HEK293T (cell line): ENCODE measurements around the gene FOXQ1.

Experiments used
- CTCF ChIA-PET: fragments of 350-600 bp; formaldehyde crosslinking; extraction: SDS; loops from one replicate; lab custom pipeline; 2021; ENCODE audit warnings: antibody characterized with exemption, inconsistent platforms; lab: Yijun Ruan, JAX
- POLR2A ChIA-PET: fragments of 350-600 bp; formaldehyde crosslinking; extraction: SDS; loops from one replicate; lab custom pipeline; 2020; ENCODE audit warnings: antibody characterized with exemption, inconsistent platforms; lab: Yijun Ruan, JAX
- DNase-seq: peaks from one replicate; pipeline ENCODE4 v3.0.0; 2012; ENCODE audit warnings: mixed read lengths; ENCODE audit errors: extremely low spot score
- ARNT ChIP-seq: fragments of 450-650 bp; IDR thresholded peaks from 2 replicates; pipeline ENCODE4 v1.6.1; 2017; ENCODE audit warnings: mild to moderate bottlenecking
- BHLHE40 ChIP-seq: fragments of 450-650 bp; IDR thresholded peaks from 2 replicates; pipeline ENCODE4 v1.6.1; 2016; ENCODE audit warnings: mild to moderate bottlenecking, moderate library complexity, borderline replicate concordance
- CTBP1 ChIP-seq: fragments of 450-650 bp; IDR thresholded peaks from 2 replicates; pipeline ENCODE4 v1.6.1; 2016; ENCODE audit warnings: borderline replicate concordance
- ELF4 ChIP-seq: fragments of 450-650 bp; IDR thresholded peaks from 2 replicates; pipeline ENCODE4 v1.6.1; 2017; ENCODE audit warnings: antibody characterized with exemption
- FOXA1 ChIP-seq: fragments of 450-650 bp; IDR thresholded peaks from 2 replicates; pipeline ENCODE4 v1.6.1; 2016; ENCODE audit warnings: mild to moderate bottlenecking
- FOXK2 ChIP-seq: fragments of 450-650 bp; IDR thresholded peaks from 2 replicates; pipeline ENCODE4 v1.6.1; 2016; ENCODE audit warnings: mild to moderate bottlenecking
- FOXM1 ChIP-seq: fragments of 450-650 bp; IDR thresholded peaks from 2 replicates; pipeline ENCODE4 v1.6.1; 2017; ENCODE audit warnings: mild to moderate bottlenecking, borderline replicate concordance
- HDGF ChIP-seq: fragments of 450-650 bp; IDR thresholded peaks from 2 replicates; pipeline ENCODE4 v1.6.1; 2017; ENCODE audit warnings: antibody characterized with exemption, borderline replicate concordance
- L3MBTL2 ChIP-seq: fragments of 450-650 bp; conservative IDR thresholded peaks from 2 replicates; pipeline ENCODE4 v1.6.1; 2016; ENCODE audit warnings: mild to moderate bottlenecking
- LEF1 ChIP-seq: fragments of 450-650 bp; IDR thresholded peaks from 2 replicates; pipeline ENCODE4 v1.6.1; 2017; ENCODE audit warnings: mild to moderate bottlenecking, borderline replicate concordance
- NFRKB ChIP-seq: fragments of 450-650 bp; IDR thresholded peaks from 2 replicates; pipeline ENCODE4 v1.6.1; 2016; ENCODE audit warnings: mild to moderate bottlenecking, moderate library complexity
- PKNOX1 ChIP-seq: fragments of 450-650 bp; IDR thresholded peaks from 2 replicates; pipeline ENCODE4 v1.6.1; 2016
- SP1 ChIP-seq: fragments of 450-650 bp; IDR thresholded peaks from 2 replicates; pipeline ENCODE4 v1.6.1; 2017
- SUZ12 ChIP-seq: fragments of 450-650 bp; IDR thresholded peaks from 2 replicates; pipeline ENCODE4 v1.6.1; 2016; ENCODE audit warnings: mild to moderate bottlenecking
- TARDBP ChIP-seq: fragments of 450-650 bp; IDR thresholded peaks from 2 replicates; pipeline ENCODE4 v1.6.1; 2016
- ZNF384 ChIP-seq: fragments of 450-650 bp; IDR thresholded peaks from 2 replicates; pipeline ENCODE4 v1.6.1; 2016

Gene FOXQ1

GRCh38 chr6:1267057-1267732 is 44.7 kb upstream of the FOXQ1 start:
- ChIA-PET CTCF (no interaction called here), POLR2A (no interaction called here)
- DNase-seq: no peak
- TF ChIP-seq SP1 (no peak), ZNF384 (no peak), FOXA1 (no peak), L3MBTL2 (no peak), PKNOX1 (no peak)

- no peak for DNase-seq
These were observed 43.8 kb upstream of the FOXQ1 start for GRCh38 chr6:1267790-1268762.

DNA sequence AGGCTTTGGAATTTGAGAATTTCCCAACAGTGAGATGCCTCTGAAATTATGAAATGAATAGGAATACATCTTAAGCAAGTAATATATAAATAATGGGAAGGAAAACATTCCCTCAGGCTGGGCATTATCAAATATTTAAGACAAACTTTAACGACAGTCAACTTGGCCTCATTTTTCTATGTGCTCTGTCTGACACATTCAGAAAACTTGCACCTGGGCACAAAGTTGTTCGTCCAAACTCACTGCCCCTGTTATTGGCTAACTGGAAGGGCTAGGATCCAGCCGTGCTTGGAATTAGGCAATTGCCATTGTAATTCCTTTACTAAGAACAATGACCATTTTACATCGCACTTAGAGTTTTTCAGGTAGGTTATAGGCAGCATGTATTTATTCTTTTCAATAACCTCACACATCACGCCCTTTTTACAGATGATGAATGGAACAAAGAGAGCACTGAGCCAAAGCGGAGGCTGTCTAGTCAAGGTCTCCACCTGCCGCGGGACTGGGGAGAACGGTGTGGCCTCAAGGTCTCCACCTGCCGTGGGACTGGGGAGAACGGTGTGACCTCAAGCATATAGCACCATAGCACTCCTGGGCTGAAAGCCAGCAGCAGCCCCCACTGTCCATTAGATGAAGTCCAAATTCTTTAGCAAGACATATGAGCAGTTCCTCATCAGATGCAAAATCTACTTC is 40.7 kb upstream of the FOXQ1 start:
- CTCF ChIA-PET: no interaction called here
- DNase-seq: no peak
- POLR2A ChIA-PET: no interaction called here
- TF ChIP-seq ARNT (no peak), FOXM1 (no peak), NFRKB (no peak), SP1 (no peak), PKNOX1 (no peak), ZNF384 (no peak), TARDBP (no peak), FOXK2 (no peak), ELF4 (no peak), L3MBTL2 (no peak)

More at GRCh38 chr6:1267790-1268762, 43.8 kb upstream of the FOXQ1 start:
- ChIA-PET POLR2A (no interaction called here), CTCF (interaction anchor here (0.5 kb wide), 1 partner anchor 1277 kb away, joined by 4 read pairs; no protein-coding TSS in a partner anchor)
- TF ChIP-seq BHLHE40 (no peak), NFRKB (no peak), ZNF384 (no peak), SP1 (no peak), ELF4 (no peak), CTBP1 (no peak), PKNOX1 (no peak), FOXM1 (no peak), FOXA1 (no peak), ARNT (no peak), SUZ12 (no peak), TARDBP (no peak), L3MBTL2 (no peak), HDGF (no peak)

GRCh38 chr6:1278061-1278720 is 33.7 kb upstream of the FOXQ1 start:
- TF ChIP-seq FOXA1: no peak
- TF ChIP-seq ZNF384: no peak
- no peak for TF ChIP-seq SP1
- no peak for TF ChIP-seq NFRKB
- TF ChIP-seq TARDBP: no peak
- TF ChIP-seq HDGF: no peak
- TF ChIP-seq ARNT: no peak
- TF ChIP-seq FOXM1: no peak
- no peak for TF ChIP-seq L3MBTL2
- TF ChIP-seq LEF1: no peak
- ChIA-PET POLR2A (no interaction called here), CTCF (no interaction called here)
- no peak for DNase-seq

GRCh38 chr6:1279065-1279464 is 32.8 kb upstream of the FOXQ1 start:
- CTCF ChIA-PET: interaction anchor here (0.6 kb wide), 1 partner anchor 352 kb away, joined by 3 read pairs; no protein-coding TSS in a partner anchor
- no peak for DNase-seq
- POLR2A ChIA-PET: no interaction called here
- no peak for TF ChIP-seq ZNF384

GRCh38 chr6:1280666-1281300 is 31.1 kb upstream of the FOXQ1 start:
- ChIA-PET POLR2A (no interaction called here), CTCF (no interaction called here)
- no peak for DNase-seq
- no peak for TF ChIP-seq SP1
- no peak for TF ChIP-seq FOXM1
- no peak for TF ChIP-seq ARNT
- no peak for TF ChIP-seq TARDBP
- no peak for TF ChIP-seq L3MBTL2
- TF ChIP-seq ZNF384: no peak
- no peak for TF ChIP-seq HDGF
- no peak for TF ChIP-seq PKNOX1
- TF ChIP-seq NFRKB: no peak
- no peak for TF ChIP-seq ELF4
- no peak for TF ChIP-seq CTBP1
- no peak for TF ChIP-seq LEF1
- TF ChIP-seq BHLHE40: no peak
- TF ChIP-seq FOXA1: no peak
- TF ChIP-seq FOXK2: no peak
- no peak for TF ChIP-seq SUZ12
